HG03565 (cell line): ENCODE results near the gene GOLGA8B.
"Not testable (repeated sequence)": the region's sequence is repeated elsewhere in the genome, so short reads cannot be mapped to it uniquely, and the experiment has no call there.

Source experiments
- ATAC-seq: cut with Tn5 transposase; IDR thresholded peaks from one replicate; pipeline ENCODE4 v1.9.1; 2021; ENCODE audit warnings: mild to moderate bottlenecking, moderate library complexity; ENCODE audit not compliant: unreplicated experiment

The GOLGA8B gene

DNA sequence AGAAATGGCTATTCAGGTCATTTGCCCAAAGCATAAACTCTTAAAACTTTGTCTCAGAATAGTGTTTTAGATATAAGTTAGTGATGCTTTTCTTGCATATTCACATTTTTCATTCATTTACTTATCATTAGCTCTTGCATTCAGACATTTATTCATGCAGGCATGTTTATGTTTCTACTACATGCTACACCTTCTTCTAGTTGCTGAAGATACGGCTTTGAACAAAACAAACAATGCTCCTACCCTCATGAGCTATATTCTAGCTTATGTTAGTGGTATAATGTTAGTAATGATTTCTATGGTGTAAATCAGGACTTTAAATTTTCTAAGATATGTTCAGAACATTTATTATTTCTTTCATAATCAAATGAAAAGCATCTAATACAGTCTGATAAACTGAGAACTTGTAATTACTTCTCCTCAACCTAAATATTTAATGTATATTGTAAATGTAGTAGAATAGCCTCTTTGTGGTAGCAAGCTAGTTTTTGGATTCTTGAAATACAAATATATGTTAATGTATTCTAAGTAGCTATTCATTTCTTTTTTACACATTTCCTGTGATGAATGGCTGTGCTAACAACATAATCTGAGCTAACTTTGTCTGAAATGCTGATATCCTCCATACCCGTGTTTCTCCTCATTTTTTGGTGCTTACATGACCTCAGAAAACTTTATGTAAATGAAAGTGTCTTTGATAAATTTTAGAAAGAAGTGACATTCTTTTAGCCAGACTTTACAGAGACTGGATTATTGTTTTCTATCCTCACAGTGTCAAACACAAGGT, 15.5 kb upstream of the GOLGA8B start:
- ATAC-seq = no peak

GRCh38 chr15:34597316-34597715, 13.9 kb upstream of the GOLGA8B start:
- ATAC-seq = no peak

DNA sequence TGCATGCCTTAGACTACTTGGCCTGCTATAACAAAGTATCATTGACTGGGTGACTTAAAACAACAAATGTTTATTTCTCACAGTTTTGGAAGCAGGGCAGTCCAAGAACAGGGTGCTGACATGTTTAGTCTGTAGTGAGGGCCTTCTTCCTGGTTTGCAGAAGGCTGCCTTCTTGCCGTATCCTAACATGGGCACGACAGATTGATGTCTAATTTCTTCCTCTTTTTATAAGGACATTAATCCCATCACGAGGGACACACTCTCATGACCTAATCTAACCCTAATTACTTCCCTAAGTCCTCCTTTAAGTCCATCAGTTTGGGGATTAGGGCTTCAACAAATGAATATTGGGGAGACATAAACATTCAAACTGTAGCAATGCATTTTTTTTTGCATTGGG, 10.9 kb upstream of the GOLGA8B start:
- no peak for ATAC-seq

GRCh38 chr15:34591306-34591705, 7.9 kb upstream of the GOLGA8B start:
- ATAC-seq = no peak

GRCh38 chr15:34588046-34588674, 4.7 kb upstream of the GOLGA8B start:
- peak; percentile 35 for ATAC-seq

DNA sequence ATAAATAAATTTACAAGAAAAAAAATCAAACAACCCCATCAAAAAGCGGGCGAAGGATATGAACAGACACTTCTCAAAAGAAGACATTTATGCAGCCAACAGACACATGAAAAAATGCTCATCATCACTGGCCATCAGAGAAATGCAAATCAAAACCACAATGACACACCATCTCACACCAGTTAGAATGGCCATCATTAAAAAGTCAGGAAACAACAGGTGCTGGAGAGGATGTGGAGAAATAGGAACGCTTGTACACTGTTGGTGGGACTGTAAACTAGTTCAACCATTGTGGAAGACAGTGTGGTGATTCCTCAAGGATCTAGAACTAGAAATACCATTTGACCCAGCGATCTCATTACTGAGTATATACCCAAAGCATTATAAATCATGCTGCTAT, 2.5 kb upstream of the GOLGA8B start:
- ATAC-seq = not testable (repeated sequence)

GRCh38 chr15:34584996-34585395, 1.5 kb upstream of the GOLGA8B start:
- ATAC-seq = no peak

GRCh38 chr15:34584330-34584668, 848 bp upstream of the GOLGA8B start:
- no peak for ATAC-seq

GRCh38 chr15:34582461-34583371, 735 bp downstream of the GOLGA8B start:
- peak; percentile 23 for ATAC-seq

DNA sequence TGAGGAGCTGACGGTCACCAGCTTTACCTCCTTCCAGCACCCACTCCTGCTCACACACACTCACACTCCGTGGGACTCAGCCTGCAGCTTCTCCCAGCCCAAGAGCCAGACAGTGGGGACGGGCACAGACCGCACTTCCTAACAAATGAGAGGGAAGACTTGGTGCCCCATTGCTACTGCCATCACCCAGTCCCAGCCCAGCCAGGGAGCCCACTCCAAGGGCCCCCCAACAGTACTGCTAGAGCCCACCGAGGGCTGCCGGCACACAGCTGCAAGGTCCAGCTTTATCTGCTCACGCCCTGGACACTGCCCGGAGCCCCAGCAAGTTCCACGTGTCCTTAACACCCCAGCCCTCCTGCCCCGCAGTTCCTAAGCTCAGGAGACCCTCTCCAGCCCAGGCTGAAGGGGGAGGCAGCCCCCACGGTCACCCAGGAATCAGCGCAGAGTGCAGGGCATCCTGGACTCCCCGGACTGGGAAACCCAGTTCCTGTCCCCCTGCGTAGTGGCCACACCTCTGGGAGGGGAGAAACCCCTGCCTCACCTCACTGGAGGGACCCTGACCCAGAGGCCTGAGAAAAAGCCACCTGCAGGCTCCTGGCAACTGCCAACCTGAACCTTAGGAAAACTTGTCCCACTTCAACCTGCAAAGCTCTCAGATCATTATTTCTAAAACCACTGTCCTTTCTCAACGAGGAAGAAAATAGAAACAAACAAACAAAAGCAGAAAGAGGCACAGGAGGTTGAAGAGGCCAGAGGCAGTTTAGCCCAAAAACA, 1.6 kb downstream of the GOLGA8B start:
- ATAC-seq = not testable (repeated sequence)

- no peak for ATAC-seq
These were observed 2.4 kb downstream of the GOLGA8B start for GRCh38 chr15:34581043-34581365.

DNA sequence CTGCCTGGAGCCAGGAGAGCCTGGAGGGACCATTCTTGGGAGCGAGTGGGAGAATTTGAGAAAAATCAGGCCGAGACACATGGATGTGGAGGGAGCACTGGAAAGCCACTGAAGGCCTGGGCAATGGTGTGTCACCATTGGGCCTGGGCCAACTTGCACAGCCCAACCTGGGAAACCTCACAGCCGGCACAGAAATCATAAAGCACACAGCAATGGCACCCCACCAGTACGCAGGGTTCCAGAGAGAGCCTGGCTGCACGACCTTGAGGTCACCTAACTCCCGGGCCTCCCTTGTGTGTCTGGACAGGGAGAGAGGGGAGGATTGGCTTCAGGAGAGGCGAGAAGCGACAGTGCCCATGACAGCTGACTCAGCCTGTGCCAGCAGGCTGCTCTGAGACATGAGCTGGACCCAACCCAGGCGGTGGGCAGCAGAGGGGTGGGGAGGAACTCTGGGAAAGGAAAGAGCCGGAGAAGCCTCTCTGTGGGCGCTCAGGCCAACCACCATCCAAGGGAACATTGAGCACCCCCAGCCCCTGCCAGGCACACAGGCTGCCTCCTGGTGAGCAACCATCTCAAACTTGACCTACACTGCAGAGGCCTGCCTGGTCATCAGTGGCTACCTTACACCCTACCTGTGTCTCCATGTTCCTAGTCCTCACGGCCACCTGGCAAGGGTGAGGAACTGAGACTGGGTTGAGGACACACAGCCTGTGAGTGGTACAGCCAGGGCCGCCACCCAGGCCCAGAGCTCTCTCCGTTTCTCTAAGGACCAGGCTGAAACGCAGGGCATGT, 3.0 kb downstream of the GOLGA8B start:
- ATAC-seq = not testable (repeated sequence)

- no peak for ATAC-seq
These were observed 5.2 kb downstream of the GOLGA8B start for GRCh38 chr15:34578283-34578674.

DNA sequence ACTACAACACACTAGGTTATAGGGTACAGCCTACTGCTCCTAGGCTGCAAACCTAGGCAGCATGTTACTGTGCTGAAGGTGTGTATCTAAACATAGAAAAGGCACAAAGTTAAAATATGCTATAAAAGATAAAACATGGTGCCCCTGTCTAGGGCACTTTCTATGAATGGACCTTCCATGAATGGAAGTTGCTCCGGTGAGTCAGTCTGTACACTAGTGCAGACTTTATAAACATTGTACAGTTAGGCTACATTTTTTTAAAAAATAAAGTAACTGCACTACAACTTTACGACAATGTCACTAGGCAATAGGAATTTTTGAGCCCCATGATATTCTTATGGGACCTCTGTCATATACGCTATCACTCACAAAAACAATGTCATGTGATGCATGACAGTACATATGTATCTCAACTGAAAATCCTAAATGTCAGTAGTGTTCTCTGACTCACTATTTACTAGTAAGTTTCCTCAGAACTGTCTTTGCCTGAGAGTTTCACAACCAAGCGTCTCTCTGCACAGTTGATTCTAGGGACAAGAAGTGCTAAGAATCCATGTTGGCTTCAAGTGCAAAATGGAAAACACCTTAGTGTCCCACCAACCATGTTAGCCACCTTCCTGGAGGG, 5.7 kb downstream of the GOLGA8B start:
- ATAC-seq = not testable (repeated sequence)

DNA sequence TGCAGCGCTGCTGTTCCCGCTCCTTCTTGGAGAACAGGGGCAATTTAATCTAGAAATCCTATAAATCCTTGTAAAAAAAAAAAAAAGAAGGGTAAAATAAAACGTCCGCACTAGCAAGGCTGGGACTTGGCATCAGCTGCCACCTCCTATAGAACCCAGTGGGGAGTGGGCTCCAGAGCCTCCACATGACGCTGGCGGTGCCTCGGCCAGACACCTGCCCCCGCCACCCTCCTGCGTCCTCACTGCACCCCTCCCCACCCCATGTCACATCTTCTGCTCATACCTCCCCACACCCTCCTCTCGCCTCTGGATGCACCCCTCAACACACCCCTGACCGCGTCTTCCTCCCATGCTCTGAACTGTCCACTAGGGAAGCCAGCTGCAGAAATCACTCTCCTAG, 8.4 kb downstream of the GOLGA8B start:
- not testable (repeated sequence) for ATAC-seq

- not testable (repeated sequence) for ATAC-seq
These were observed 10.5 kb downstream of the GOLGA8B start for GRCh38 chr15:34572921-34573320.

GRCh38 chr15:34572019-34572641, 11.3 kb downstream of the GOLGA8B start:
- not testable (repeated sequence) for ATAC-seq

GRCh38 chr15:34569670-34570396, 13.6 kb downstream of the GOLGA8B start:
- ATAC-seq = not testable (repeated sequence)
